ENCODE data around the gene PAFAH1B1.
"Not testable (repeated sequence)": the region's sequence is repeated elsewhere in the genome, so short reads cannot be mapped to it uniquely, and the experiment has no call there.

Gene PAFAH1B1

GRCh38 chr17:2636169-2636930 lies 42.9 kb downstream of the PAFAH1B1 start:
- DNase-seq (ENCODE audit: low read depth), result no peak
- H3K4me3 ChIP-seq (ENCODE audit: control insufficient read depth, low read depth, low read length), result no peak overlapping the region
- TF ChIP-seq CTCF (conservative IDR thresholded peaks at IDR 0.05; ENCODE audit: control insufficient read depth, insufficient read depth, low read depth, low read length), result no peak

- no peak for DNase-seq (ENCODE audit: low read depth)
Observed at GRCh38 chr17:2637422-2637821, 44.0 kb downstream of the PAFAH1B1 start.

GRCh38 chr17:2644971-2645370 lies 51.5 kb downstream of the PAFAH1B1 start:
- no peak overlapping the region for H3K4me3 ChIP-seq (ENCODE audit: control insufficient read depth, low read depth, low read length)
- TF ChIP-seq CTCF (conservative IDR thresholded peaks at IDR 0.05; ENCODE audit: control insufficient read depth, insufficient read depth, low read depth, low read length), result no peak
- DNase-seq (ENCODE audit: low read depth), result no peak

More at GRCh38 chr17:2637422-2637821, 44.0 kb downstream of the PAFAH1B1 start:
- H3K4me3 ChIP-seq (ENCODE audit: control insufficient read depth, low read depth, low read length), result no peak overlapping the region
- TF ChIP-seq CTCF (conservative IDR thresholded peaks at IDR 0.05; ENCODE audit: control insufficient read depth, insufficient read depth, low read depth, low read length), result no peak

GRCh38 chr17:2647957-2648356 lies 54.5 kb downstream of the PAFAH1B1 start:
- no peak for TF ChIP-seq CTCF (conservative IDR thresholded peaks at IDR 0.05; ENCODE audit: control insufficient read depth, insufficient read depth, low read depth, low read length)
- no peak overlapping the region for H3K4me3 ChIP-seq (ENCODE audit: control insufficient read depth, low read depth, low read length)
- no peak for DNase-seq (ENCODE audit: low read depth)

GRCh38 chr17:2649191-2649590 lies 55.7 kb downstream of the PAFAH1B1 start:
- no peak overlapping the region for H3K4me3 ChIP-seq (ENCODE audit: control insufficient read depth, low read depth, low read length)
- DNase-seq (ENCODE audit: low read depth), result no peak
- no peak for TF ChIP-seq CTCF (conservative IDR thresholded peaks at IDR 0.05; ENCODE audit: control insufficient read depth, insufficient read depth, low read depth, low read length)

GRCh38 chr17:2652911-2653310 lies 59.5 kb downstream of the PAFAH1B1 start:
- not testable (repeated sequence) for DNase-seq (ENCODE audit: low read depth); H3K4me3 ChIP-seq (ENCODE audit: control insufficient read depth, low read depth, low read length)

GRCh38 chr17:2655546-2655945 lies 62.1 kb downstream of the PAFAH1B1 start:
- H3K4me3 ChIP-seq (ENCODE audit: control insufficient read depth, low read depth, low read length), result no peak overlapping the region
- no peak for TF ChIP-seq CTCF (conservative IDR thresholded peaks at IDR 0.05; ENCODE audit: control insufficient read depth, insufficient read depth, low read depth, low read length)
- no peak for DNase-seq (ENCODE audit: low read depth)

Data from fibroblast of mammary gland (primary cell).